ENCODE measurements around the gene C16orf96. TPM values are rescaled to one million over a fixed set of nuclear protein-coding genes. Genes with fewer than 3 reads are reported as not detected.

Gene C16orf96
- total RNA-seq, 2 donors from 2014 or later: 0.52 TPM; not detected in 1

DNA sequence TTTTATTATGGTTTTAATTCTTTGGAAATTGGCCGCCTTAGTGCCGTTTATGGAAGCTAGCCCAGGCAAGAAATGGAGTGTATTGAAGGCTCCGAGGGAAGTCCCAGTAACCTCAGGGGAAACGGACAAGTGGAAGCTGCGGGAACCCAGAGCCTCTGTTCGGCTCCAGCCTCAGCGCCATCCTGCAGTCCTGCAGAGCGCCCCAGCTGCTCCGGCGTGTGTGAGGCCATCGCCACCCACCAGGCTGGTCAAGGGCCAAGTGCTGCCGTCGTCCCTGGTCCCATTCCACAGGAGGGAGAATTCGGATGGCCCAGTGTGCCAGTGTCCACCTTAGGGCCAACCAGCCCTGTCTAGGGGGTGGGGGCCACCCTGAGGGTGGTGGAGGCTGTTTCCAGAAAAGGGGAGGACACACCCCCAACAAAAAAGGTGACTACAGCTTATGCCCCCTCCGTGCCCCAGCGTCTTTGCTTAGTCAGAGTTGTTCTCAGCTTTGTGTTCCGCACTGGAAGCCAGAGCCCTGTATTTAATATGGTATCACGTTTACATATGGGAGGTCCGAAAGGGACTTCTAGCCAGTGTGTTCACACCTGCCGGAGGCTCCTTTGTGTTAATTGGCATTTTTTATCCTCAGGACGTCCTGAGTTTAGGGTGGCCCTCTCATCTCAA lies 81.5 kb downstream of the C16orf96 start:
- 83 to 88% methylated on average over 13 to 21 of the region's 21 CpGs for WGBS, 2 donors
- Histone ChIP-seq H3K36me3 (replicated peaks in 1 of 2; ENCODE audit: insufficient read depth in 1 of 2, low read depth in 2 of 2) (no peaks in the 10 kb centered on the region), H3K27me3 (no peaks in the 10 kb centered on the region), H3K9me3 (no peaks in the 10 kb centered on the region), H3K4me3 (no peak overlapping the region), H3K4me1 (peaks cover 5% of the 10 kb centered on the region), H3K27ac (no peak overlapping the region)
- DNase-seq: no peak
- no peak for TF ChIP-seq POLR2A (IDR thresholded peaks at IDR 0.05)
- TF ChIP-seq, protein P1, sequence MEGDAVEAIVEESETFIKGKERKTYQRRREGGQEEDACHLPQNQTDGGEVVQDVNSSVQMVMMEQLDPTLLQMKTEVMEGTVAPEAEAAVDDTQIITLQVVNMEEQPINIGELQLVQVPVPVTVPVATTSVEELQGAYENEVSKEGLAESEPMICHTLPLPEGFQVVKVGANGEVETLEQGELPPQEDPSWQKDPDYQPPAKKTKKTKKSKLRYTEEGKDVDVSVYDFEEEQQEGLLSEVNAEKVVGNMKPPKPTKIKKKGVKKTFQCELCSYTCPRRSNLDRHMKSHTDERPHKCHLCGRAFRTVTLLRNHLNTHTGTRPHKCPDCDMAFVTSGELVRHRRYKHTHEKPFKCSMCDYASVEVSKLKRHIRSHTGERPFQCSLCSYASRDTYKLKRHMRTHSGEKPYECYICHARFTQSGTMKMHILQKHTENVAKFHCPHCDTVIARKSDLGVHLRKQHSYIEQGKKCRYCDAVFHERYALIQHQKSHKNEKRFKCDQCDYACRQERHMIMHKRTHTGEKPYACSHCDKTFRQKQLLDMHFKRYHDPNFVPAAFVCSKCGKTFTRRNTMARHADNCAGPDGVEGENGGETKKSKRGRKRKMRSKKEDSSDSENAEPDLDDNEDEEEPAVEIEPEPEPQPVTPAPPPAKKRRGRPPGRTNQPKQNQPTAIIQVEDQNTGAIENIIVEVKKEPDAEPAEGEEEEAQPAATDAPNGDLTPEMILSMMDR (IDR thresholded peaks at IDR 0.05): no peak
- ATAC-seq: no peak
- intact Hi-C loops (cut with DNase I): no loop called here

DNA sequence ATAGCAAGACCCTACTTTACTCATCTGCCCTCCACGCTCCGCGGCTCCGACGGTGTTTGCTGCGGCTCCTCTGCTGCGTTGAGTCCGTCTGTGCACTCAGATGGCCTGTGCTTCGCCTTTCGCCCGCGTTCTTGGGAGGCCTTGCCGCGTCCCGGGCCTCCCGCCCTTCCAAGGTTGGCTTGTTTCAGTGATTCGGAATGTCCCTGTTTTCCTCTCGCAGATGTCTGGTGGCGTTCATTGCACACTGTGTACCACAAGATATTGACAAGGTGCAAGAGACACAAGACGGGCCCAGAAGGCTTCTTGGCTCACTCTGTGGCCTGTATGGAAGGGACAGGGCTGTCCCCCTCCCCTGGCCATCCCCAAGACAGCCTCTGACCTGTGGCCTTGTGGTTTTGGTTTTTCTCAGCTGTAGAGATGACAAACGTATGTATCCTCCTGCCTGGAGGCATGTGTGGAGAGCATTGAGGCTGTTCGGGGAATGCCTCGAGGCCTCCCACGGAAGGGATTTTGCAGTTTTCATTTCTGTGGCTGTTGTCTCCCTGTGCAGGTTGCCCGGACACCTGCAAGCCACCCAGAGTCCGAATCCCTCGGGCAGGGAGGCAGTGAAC lies 83.9 kb downstream of the C16orf96 start:
- 88 to 90% methylated on average over 22 to 27 of the region's 27 CpGs for WGBS, 2 donors
- DNase-seq: no peak
- intact Hi-C loops (cut with DNase I): no loop called here
- H3K4me3 ChIP-seq: no peak overlapping the region
- no peaks in the 10 kb centered on the region for H3K27me3 ChIP-seq
- H3K9me3 ChIP-seq: no peaks in the 10 kb centered on the region
- ATAC-seq: no peak
- H3K4me1 ChIP-seq: peaks cover 5% of the 10 kb centered on the region
- H3K36me3 ChIP-seq (replicated peaks in 1 of 2; ENCODE audit: insufficient read depth in 1 of 2, low read depth in 2 of 2): no peaks in the 10 kb centered on the region
- TF ChIP-seq, protein P1 (IDR thresholded peaks at IDR 0.05): no peak
- no peak for TF ChIP-seq POLR2A (IDR thresholded peaks at IDR 0.05)
- no peak overlapping the region for H3K27ac ChIP-seq

DNA sequence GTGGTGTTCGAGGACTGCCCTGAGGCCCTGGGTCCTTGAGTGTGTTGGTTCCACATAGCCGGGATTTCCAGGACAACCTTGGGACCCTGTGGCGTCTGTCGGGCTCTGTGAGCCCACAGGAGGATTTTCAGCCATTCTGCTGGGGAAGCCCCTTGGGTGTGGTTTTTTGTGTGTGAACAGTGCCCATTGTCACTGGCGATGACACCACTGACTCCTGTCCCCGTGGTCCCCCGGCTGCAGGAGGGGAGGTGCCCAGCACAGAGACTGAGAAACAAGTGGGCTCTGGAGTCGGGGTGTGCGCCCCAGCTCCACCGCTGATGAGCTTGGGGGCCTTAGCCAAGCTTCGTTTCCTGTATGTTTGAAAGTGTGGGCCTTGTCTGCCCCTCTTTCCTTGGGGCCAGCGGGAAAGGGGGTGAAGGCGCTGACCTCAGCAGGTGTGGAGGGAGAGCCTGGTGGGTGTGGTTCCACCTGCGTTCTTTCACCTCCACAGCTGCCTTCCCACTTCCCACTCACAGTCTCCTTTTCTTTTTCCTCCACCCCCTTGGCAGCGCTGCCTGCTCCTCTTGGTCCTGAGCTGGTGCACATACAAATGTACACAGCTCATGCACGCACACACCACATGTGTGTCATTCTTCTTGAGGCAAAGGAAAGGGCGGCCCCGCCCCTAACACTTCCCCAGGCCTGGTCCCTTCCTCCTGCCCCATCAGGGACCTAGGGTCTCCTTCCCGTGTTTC lies 84.6 kb downstream of the C16orf96 start:
- H3K27me3 ChIP-seq: no peaks in the 10 kb centered on the region
- H3K27ac ChIP-seq: no peak overlapping the region
- DNase-seq: no peak
- WGBS, 2 donors: 66 to 84% methylated on average over 12 to 19 of the region's 19 CpGs
- no peaks in the 10 kb centered on the region for H3K36me3 ChIP-seq (replicated peaks in 1 of 2; ENCODE audit: insufficient read depth in 1 of 2, low read depth in 2 of 2)
- no peak for ATAC-seq
- peaks cover 5% of the 10 kb centered on the region for H3K4me1 ChIP-seq
- intact Hi-C loops (cut with DNase I): no loop called here
- no peak overlapping the region for H3K4me3 ChIP-seq
- TF ChIP-seq, protein P1 (IDR thresholded peaks at IDR 0.05): no peak
- no peak for TF ChIP-seq POLR2A (IDR thresholded peaks at IDR 0.05)
- H3K9me3 ChIP-seq: no peaks in the 10 kb centered on the region

DNA sequence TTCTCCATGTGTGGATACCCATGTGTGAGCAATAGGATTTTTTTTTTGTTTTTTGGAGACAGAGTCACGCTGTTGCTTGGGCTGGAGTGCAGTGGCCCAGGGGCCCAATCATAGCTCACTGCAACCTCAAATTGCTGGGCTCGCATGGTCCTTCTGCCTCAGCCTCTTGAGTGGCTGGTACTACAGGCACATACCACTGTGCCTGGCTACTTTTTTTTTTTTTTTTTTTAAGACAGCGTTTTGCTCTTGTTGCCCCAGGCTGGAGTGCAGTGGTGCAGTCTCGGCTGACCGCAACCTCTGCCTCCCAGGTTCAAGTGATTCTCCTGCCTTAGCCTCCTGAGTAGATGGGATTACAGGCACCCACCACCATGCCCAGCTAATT lies 85.2 kb downstream of the C16orf96 start:
- no peak for ATAC-seq
- no peaks in the 10 kb centered on the region for H3K9me3 ChIP-seq
- 84 to 87% methylated on average over 5 of the region's 5 CpGs for WGBS, 2 donors

More for the DNA sequence above, 85.2 kb downstream of the C16orf96 start:
- Histone ChIP-seq H3K4me1 (peaks cover 5% of the 10 kb centered on the region), H3K27ac (no peak overlapping the region), H3K36me3 (replicated peaks in 1 of 2; ENCODE audit: insufficient read depth in 1 of 2, low read depth in 2 of 2) (no peaks in the 10 kb centered on the region), H3K27me3 (no peaks in the 10 kb centered on the region), H3K4me3 (no peak overlapping the region)
- no peak for DNase-seq
- intact Hi-C loops (cut with DNase I): no loop called here
- no peak for TF ChIP-seq POLR2A (IDR thresholded peaks at IDR 0.05)
- TF ChIP-seq, protein P1 (IDR thresholded peaks at IDR 0.05): no peak

Data from body of pancreas (tissue), 4 donors.